NCI-H187 (cell line): ENCODE measurements around the gene SPART.
"Not testable (repeated sequence)": the region's sequence is repeated elsewhere in the genome, so short reads cannot be mapped to it uniquely, and the experiment has no call there.

Source experiments
- DNase-seq, 2 experiments: peaks; one replicate each; lab custom pipeline; 2025; lab: John Stamatoyannopoulos, UW

The SPART gene

GRCh38 chr13:36354842-36355623 is 8.8 kb upstream of the SPART start:
- DNase-seq, result no peak

DNA sequence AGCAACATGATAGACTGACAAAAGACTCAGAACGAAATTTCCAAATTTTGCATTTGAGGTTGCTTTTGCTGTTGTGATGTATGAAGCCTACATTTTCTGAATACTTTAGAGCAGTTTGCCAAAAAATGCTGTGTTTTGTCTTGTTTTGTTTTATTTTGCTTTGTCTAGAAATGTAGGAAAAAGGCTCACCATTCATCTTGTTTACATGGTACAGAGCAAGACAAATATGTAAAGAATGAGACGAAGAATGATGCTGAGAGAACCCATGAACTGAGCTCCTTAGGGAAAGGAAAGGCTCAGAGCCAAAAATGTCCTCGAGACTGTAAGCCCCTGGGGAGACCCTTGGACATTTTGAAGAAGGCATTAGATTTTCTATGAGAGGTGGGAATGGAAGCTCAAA is 6.8 kb upstream of the SPART start:
- DNase-seq, result no peak

DNA sequence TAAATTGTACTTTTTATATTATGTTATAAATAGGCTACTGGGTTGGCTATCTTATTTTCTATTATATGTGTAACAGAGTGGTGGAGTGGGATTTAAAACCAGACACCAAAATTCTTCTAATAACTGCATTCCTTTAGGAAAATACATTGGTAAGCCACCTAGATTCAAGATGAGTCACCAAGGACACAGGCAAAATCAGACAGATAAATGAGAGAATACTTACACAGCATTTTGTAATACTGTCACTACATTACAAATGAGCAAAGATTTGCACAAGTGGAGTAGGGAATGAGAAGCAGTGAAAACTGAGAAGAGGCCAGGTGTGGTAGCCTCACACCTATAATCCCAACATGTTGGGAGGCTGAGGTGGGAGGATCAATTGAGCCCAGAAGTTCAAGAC is 6.2 kb upstream of the SPART start:
- no peak for DNase-seq

GRCh38 chr13:36347531-36348210 is 1.5 kb upstream of the SPART start:
- no peak for DNase-seq

- DNase-seq, result no peak
Observed at GRCh38 chr13:36345438-36346221, 564 bp downstream of the SPART start.

DNA sequence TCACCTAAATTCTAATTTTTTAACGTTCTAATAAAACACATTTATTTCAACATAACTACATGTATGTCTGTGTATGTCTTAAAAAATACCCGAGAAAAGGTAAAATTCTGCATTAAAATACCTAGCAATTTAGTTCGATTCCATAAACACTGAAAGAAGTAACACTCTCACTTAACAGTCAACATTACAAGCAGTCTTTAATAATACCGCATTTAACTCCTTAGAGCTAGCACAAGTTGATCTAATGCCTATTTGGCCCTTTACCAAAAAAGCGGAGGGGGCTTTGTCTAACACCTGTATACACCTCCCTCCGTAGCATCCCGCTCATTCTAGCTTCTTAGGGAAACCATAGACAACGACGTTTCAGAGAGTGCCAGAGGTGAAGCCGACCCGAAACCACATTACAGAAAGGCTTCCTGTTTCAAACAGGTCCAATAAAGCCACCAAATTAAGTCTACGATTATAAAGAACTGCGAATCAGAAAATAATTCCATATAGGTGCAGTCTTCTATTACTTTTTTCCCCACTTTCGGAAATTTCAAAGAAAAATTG is 1.2 kb downstream of the SPART start:
- DNase-seq, result no peak

DNA sequence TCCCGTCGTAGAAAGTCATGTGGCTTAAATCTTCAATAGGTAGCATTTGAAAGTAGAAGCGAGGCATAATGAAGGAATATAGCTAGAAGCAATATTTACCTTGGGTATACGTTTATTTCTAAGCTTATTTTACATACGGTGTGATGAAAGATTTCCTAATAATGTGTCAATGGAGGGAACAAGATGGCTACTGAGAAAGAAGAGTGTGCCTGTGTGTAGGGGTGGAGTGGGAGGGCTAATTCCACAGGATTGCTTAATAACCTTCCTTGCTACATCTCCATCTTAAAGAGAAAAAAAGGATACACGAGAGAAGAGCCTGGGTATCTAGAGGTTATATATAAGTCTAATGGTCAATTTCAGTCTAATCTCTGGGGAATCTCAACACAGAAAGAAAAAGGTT is 2.0 kb downstream of the SPART start:
- DNase-seq, result no peak

DNA sequence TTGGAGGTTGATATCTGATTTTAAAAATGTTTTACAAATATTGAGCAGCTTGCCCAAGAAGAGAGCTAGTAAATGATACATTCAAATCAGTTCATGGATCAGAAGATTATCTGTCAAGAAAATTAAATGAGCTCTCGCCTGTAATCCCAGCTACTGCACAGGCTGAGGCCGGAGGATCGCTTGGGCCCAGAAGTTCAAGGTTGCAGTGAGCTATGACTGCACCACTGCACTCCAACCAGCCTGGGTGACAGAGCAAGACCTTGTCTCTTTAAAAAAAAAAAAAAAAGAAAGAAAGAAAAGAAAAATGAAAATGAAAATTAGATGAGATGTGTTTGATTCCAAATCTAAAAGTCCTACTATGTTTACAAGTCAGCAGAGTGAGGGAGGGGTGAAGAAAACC is 2.4 kb downstream of the SPART start:
- no peak for DNase-seq

DNA sequence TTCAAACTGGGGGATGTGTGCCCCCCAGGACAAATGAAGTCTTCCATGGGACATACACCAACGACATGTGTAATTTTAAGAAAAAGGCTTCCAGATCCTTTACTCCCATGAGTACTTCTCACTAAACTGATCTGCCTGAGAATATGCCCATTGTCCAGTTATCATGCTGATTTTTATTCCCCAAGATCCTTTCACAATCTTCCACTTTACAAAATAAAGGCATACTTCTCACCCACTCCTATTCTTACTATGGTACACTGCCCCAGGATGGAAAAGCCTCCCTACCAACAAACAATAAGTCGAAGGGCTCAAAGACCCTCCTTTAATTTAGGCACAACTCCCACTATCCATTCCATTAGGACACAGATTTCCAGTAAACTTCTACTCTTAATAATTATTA is 3.5 kb downstream of the SPART start:
- no peak for DNase-seq

DNA sequence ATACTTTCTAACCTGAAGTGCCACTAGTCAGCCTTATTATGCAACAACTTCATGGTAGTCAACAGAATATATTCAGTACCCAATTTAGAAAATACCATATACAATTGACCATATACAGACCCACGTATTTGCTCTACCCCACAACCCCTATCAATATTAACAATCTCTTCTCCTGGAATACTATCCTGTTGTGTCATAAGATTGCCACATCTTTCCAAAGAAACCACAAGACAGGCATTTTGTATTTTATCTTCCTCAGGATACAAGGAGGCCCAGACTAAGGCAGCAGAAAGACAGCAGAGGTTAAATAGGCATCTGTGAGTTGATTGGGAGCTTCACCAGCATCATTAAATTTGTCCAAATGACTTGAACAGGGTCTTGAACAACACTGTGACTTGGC is 4.5 kb downstream of the SPART start:
- DNase-seq, result no peak

DNA sequence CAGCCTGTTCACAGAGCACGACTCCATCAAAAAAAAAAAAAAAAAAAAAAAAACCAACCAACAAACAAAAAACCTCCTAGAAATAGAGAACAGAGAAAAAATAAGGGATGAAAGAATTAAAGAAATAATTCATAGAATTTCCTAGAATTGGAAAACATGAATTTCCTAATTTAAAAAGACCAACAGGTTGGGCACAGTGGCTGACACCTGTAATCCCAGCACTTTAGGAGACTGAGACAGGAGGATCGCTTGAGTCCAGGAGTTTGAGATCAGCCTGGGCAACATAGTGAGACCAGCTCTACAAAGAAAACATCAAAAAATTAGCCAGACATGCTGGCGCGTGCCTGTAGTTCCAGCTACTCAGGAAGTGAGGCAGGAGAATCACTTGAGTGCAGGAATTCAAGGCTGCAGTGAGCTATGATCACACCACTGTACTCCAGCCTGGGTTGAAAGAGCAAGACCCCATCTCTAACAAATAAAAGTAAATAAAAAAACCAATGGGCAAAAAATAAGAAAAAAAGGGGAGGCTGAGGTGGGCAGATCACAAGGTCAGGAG is 6.5 kb downstream of the SPART start:
- DNase-seq, result no peak

- no peak for DNase-seq
Observed at GRCh38 chr13:36337938-36338641, 8.1 kb downstream of the SPART start.

DNA sequence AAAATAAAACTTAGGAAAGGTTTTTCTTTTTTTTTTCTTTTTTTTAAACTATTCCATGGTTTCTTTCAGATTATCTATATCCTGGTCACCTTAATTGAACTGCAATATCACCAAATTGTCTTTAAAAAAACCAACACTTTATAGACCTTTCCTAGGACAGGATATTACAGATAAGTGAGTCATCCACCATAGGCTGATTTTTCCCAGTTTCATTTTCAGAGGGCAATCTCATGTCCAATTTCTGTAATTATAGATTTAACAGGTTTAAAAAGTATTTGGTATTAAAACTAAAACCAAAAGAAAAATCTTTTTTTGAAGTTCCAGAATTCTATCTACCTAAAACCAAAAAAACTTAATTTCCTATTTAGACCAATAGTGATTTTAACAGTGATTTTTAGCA is 13.2 kb downstream of the SPART start:
- no peak for DNase-seq

DNA sequence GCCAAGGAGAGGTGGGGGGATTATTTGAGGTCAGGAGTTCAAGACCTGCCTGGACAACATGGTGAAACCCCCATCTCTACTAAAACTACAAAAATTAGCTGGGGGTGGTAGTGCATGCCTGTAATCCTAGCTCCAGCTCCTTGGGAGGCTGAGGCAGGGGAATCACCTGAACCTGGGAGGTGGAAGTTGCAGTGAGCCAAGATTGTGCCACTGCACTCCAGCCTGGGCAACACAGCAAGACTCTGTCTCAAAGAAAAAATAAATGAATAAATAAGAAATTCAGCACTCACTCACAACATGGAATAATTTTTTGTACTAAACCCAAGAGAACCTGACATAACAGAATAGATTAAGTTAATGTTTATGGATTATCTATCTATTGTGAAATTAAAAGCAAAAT is 13.9 kb downstream of the SPART start:
- not testable (repeated sequence) for DNase-seq

DNA sequence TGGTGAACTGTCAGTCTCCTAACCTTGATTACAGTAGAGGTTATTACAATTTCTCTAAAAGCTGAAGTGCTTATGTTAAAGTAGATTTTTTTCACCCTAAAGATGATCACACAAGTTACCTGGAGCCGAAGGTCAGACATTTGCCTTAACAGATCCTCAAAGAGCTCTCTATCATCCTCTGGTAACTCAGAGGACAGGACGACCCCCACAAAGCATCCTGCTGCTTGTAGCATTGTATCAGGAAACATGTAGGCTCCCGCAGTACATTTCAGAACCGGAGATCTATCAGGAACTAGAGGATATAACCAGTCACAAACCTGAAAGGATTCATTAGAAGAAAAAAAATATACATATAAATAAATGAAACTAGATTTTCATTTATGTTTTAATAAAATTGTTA is 14.9 kb downstream of the SPART start:
- no peak for DNase-seq

DNA sequence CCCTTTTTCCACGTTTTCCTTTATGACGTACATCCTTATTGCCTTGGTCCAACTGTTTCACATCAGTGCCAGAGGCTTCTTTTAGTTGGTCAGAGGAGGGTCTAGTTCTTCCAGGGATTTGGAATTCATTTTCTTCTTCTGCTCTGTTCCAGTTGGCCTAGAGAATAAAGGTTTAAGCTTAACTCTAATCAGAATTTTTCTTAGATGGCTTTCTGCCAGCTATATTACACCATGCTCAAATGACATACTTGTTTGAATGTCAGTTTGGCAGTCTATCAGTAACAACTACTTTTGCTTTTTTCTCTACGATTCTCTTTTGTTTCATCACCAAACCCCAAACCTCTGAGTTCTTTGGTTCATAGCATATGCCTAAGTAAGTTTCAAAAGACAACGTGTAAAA is 16.8 kb downstream of the SPART start:
- no peak for DNase-seq

- DNase-seq, result no peak
Observed at GRCh38 chr13:36328821-36329220, 17.4 kb downstream of the SPART start.

DNA sequence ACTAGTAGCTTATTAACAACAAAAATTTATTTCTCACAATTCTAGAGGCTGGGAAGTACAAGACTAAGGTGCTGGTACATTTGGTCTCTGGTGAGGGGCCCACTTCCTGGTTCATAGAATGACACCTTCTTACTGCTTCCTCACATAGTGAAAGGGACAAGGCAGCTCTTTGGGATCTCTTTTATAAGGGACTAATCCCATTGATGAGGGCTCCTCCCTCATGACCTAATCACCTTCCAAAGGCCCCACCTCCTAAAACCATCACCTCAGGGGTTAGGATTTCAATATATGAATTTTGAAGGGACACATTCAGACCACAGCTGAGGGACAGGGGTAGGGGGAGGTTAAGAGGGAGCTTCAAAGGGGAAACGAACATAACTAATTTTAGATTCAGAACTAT is 20.3 kb downstream of the SPART start:
- no peak for DNase-seq

GRCh38 chr13:36324881-36325280 is 21.3 kb downstream of the SPART start:
- not testable (repeated sequence) for DNase-seq

DNA sequence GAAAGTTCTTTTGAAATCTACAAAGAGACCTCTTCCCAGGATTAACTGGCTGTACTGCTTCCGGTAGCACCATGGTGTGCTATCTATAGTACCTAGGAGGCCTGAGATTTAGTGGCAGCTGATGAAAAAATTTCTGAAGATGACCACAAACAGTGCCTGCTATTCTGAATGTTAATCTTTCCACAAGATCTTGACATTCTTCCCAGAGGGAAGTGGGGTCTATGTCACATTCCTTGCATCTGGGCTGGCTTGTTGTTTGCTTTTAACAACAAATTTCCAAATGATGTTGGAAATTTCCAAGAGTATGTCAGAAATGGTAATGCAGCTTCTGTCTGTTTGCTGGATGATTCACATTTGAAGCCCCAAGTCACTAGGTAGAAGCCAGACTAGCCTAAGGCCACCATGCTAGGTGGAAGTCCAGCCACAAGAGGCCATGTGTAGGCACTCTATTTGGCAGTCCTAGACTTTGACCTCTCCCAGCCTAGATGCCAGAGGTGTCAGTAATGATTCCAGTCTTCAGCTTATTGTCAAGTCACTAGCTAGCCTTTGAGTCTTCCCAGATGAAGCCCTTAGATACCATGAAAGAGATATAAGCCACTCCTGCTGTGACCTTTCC is 22.1 kb downstream of the SPART start:
- no peak for DNase-seq

DNA sequence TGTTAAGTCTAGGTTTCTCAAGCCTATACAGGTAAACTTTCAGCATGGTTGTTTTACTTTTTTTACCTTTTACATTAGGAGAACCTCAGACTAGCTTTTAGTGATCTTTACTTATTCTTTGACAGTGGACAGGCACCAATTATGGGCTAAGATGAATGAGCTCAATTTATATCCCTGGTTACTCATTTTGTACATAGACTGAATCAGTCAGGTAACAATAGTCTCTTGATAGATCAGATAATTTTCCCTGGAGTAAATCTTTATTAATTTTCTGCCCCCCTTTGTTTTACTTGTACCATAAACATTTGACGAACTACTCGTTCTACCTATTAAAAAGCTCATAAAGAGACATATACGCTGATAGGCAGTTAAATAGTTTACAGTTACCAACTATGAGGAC is 22.8 kb downstream of the SPART start:
- DNase-seq, result no peak
